HepG2 (cell line): Measurements from ENCODE around the gene ST6GALNAC6.

Experiments
- FOSL1 ChIP-seq: sonication (generic); formaldehyde crosslinking; IDR thresholded peaks from 2 replicates; pipeline ENCODE4 v1.9.0; 2021; ENCODE audit warnings: missing genetic modification reagents, borderline replicate concordance
- HCFC1 ChIP-seq: fragments of 150-350 bp; IDR thresholded peaks from 2 replicates; pipeline ENCODE4 v1.6.1; 2014; ENCODE audit warnings: low read depth, low read length
- HNF4A ChIP-seq: sonication (generic); formaldehyde crosslinking; IDR thresholded peaks from 2 replicates; pipeline ENCODE4 v1.4.0; 2020; ENCODE audit warnings: missing genetic modification reagents
- NFYB ChIP-seq: sonication (generic); formaldehyde crosslinking; IDR thresholded peaks from 2 replicates; pipeline ENCODE4 v1.4.0; 2020; ENCODE audit warnings: missing genetic modification reagents
- NFYC ChIP-seq: IDR thresholded peaks from 2 replicates; pipeline ENCODE4 v1.6.1; 2016; ENCODE audit warnings: missing genetic modification reagents, missing compliant biosample characterization
- POLR2A ChIP-seq, 2 experiments: IDR thresholded peaks; 2 replicates each; pipeline ENCODE4 v1.6.1; 2011; ENCODE audit warnings: low read depth in 2 of 2, low read length in 2 of 2, mild to moderate bottlenecking in 1 of 2, moderate library complexity in 1 of 2; ENCODE audit not compliant: insufficient read depth in 1 of 2
- USF2 ChIP-seq, 2 experiments: sonication (generic) in 1 of 2; formaldehyde crosslinking in 1 of 2; IDR thresholded peaks; 2 replicates each; pipeline versions ENCODE4 v1.5.1 to v1.6.1; 2011 to 2020; ENCODE audit warnings: borderline replicate concordance in 1 of 2, low read depth in 1 of 2, low read length in 1 of 2, mild to moderate bottlenecking in 1 of 2, missing genetic modification reagents in 1 of 2, moderate library complexity in 1 of 2
- ZBTB33 ChIP-seq: sonication (generic); formaldehyde crosslinking; IDR thresholded peaks from 2 replicates; pipeline ENCODE4 v1.4.0; 2020; ENCODE audit warnings: missing genetic modification reagents
- ZNF232 ChIP-seq: sonication (generic); formaldehyde crosslinking; IDR thresholded peaks from 2 replicates; pipeline ENCODE4 v1.4.0; 2020; ENCODE audit warnings: missing genetic modification reagents, borderline replicate concordance
- ZNF597 ChIP-seq: sonication (generic); formaldehyde crosslinking; IDR thresholded peaks from 2 replicates; pipeline ENCODE4 v1.5.0; 2020; ENCODE audit warnings: missing genetic modification reagents
- ZSCAN21 ChIP-seq: sonication (generic); formaldehyde crosslinking; IDR thresholded peaks from 2 replicates; pipeline ENCODE4 v1.8.0; 2022; ENCODE audit warnings: mild to moderate bottlenecking, missing genetic modification reagents, moderate library complexity, borderline replicate concordance

GRCh38 chr9:127934248-127934647 lies 34.8 kb upstream of the ST6GALNAC6 start:
- TF ChIP-seq ZBTB33 (CRISPR knock-in tag) = no peak
- TF ChIP-seq FOSL1 (CRISPR knock-in tag) = no peak
- no peak for TF ChIP-seq ZNF597 (CRISPR knock-in tag)
- no peak for TF ChIP-seq USF2 (IDR thresholded peaks at IDR 0.05; ENCODE audit: low read depth, low read length)
- TF ChIP-seq USF2 (CRISPR knock-in tag; IDR thresholded peaks at IDR 0.05; ENCODE audit: borderline replicate concordance) = no peak
- no peak; a peak in 1 of 4 replicates for TF ChIP-seq POLR2A (IDR thresholded peaks at IDR 0.05; ENCODE audit: insufficient read depth in 1 of 2, low read depth in 2 of 2, low read length in 2 of 2)
- no peak for TF ChIP-seq ZSCAN21 (CRISPR knock-in tag)
- TF ChIP-seq HNF4A = no peak
- TF ChIP-seq NFYB (CRISPR knock-in tag) = no peak
- no peak for TF ChIP-seq HCFC1
- no peak for TF ChIP-seq NFYC (CRISPR knock-in tag)
- no peak for TF ChIP-seq ZNF232 (CRISPR knock-in tag)
